Cardiac fibroblast (primary cell): ENCODE data around the gene EVX2.

Source experiments
- DNase-seq, 2 donors: peaks; one replicate each; pipeline versions ENCODE4 v3.0.0 to v3.0.0-alpha.2; 2010; ENCODE audit warnings: low read depth in 2 of 2
- H3K4me3 ChIP-seq, 2 donors: replicated peaks in 1 of 2; 1 replicate in 1 of 2; 2 replicates in 1 of 2; pipeline ENCODE4 v1.5.1; 2011; ENCODE audit warnings: low read depth in 2 of 2, low read length in 2 of 2, mild to moderate bottlenecking in 2 of 2, moderate library complexity in 1 of 2
- TF ChIP-seq, protein P1 (sequence below): IDR thresholded peaks from one replicate; pipeline ENCODE4 v1.5.1; 2011; ENCODE audit warnings: low read depth, mild to moderate bottlenecking, low read length, inconsistent platforms

The EVX2 gene

DNA sequence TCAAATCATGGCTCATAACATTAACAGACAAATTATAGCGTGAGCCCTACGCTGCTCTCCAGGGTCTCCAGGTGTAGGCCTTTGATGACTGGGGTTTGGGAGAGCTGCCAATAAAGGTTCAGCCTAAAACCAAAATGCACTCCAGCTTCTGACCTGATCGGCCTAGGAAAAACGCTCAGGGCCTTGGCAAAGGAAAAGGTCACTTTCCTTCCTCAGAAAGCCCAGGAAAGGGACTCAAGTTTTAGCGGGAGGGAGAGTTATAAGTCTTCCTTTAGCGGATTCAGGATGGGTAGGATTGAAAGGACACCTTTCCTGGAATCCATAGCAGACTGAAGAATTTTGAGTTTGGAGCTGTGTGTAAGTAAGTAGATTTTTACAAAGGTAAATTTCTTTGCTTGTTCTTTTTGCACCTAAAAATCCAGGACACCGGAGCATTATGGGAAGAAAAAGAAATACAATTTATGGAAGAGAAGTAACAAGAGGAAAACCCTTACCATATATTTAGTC, 8.8 kb downstream of the EVX2 start:
- H3K4me3 ChIP-seq: no peak overlapping the region
- TF ChIP-seq, protein P1, sequence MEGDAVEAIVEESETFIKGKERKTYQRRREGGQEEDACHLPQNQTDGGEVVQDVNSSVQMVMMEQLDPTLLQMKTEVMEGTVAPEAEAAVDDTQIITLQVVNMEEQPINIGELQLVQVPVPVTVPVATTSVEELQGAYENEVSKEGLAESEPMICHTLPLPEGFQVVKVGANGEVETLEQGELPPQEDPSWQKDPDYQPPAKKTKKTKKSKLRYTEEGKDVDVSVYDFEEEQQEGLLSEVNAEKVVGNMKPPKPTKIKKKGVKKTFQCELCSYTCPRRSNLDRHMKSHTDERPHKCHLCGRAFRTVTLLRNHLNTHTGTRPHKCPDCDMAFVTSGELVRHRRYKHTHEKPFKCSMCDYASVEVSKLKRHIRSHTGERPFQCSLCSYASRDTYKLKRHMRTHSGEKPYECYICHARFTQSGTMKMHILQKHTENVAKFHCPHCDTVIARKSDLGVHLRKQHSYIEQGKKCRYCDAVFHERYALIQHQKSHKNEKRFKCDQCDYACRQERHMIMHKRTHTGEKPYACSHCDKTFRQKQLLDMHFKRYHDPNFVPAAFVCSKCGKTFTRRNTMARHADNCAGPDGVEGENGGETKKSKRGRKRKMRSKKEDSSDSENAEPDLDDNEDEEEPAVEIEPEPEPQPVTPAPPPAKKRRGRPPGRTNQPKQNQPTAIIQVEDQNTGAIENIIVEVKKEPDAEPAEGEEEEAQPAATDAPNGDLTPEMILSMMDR: no peak
- no peak for DNase-seq

GRCh38 chr2:176072951-176073904, 10.5 kb downstream of the EVX2 start:
- TF ChIP-seq, protein P1: no peak

DNA sequence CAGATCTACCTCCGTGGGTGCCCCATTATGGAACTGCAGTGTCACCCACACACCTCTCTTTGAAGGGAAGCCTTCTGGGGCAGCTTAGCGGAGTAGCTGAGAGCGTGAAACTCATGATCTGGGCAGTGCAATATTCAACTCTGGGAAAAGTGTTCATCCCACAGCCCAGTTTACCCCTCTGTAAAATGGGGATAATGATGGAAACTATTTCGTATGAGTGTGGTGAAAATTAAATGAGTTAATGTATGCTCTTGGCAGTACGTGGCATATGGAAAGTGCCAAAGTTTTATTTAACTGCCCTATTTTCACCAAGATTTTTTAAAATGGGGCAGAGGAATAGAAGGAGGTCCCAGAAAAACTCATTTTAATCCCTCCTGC, 11.5 kb downstream of the EVX2 start:
- DNase-seq: no peak
- H3K4me3 ChIP-seq: no peak overlapping the region
- TF ChIP-seq, protein P1: no peak

More at GRCh38 chr2:176072951-176073904, 10.5 kb downstream of the EVX2 start:
- no peak for DNase-seq
- H3K4me3 ChIP-seq: no peak overlapping the region

GRCh38 chr2:176071330-176072291, 12.2 kb downstream of the EVX2 start:
- TF ChIP-seq, protein P1: no peak
- H3K4me3 ChIP-seq: no peak overlapping the region
- DNase-seq: no peak

- H3K4me3 ChIP-seq: no peak overlapping the region
- TF ChIP-seq, protein P1: no peak
- DNase-seq: no peak
Measured at GRCh38 chr2:176068419-176068832, 15.3 kb downstream of the EVX2 start.

DNA sequence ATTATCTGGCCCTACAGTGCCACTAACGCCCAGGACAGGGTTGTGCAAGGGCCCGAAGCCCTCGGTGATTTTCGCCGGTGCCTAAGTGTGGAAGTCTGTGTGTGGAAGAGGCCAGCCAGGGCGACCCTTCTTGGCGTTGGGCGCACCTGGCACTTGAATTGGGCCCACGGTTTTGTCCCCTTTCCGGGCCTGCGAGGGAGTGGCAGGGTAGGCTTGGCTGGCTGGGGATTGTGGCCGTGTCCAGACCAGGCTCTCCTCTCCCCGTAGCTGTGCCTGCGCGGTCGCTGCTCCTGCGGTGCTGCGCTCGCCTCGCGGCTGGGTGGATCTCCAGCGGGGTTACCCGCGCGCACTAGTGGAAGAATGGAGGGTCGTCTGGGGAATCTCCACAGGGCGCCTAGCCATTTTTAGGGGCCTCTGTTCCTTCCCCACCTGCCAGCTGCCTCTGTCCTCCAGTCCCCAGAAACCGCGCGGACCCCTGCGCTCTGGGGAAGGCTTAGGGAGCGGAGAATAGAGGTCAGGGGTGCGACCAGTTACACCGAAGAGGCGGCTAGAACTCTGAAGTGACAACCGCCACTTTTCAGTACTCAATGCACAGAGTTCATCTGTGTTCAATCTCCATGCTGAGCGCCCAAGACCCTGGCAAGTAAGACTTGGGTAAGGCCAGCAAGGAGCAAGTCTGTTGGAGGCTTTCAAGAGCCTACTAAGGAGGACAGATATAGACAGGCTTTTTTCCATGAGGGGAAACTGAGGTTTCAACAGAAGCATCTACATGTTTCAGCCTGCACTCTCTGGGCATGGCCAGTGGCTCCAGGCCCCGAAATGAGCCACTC, 16.0 kb downstream of the EVX2 start:
- DNase-seq: no peak
- H3K4me3 ChIP-seq: no peak overlapping the region
- TF ChIP-seq, protein P1: no peak
